Uterine smooth muscle cell (primary cell): ENCODE measurements around the gene HUS1B. TPM values are rescaled to one million over a fixed set of nuclear protein-coding genes. Genes with fewer than 3 reads are reported as not detected.

Experiments used
- total RNA-seq: library from RNA; depleted of rRNA; stranded (reverse); fragments of >200 nt; gene quantifications from 2 replicates; pipeline ENCODE4 v1.2.3, GENCODE V29; 2014

HUS1B gene
- total RNA-seq = 1.1 and 1.4 TPM in 2 replicates

GRCh38 chr6:656460-657252 is at the start of gene HUS1B:
Gene HUS1B, minus strand, starts transcription at chr6:657100. Its CDS starts 156 bp downstream, at chr6:656944.

GRCh38 chr6:692858-693722 is 36.2 kb upstream of the HUS1B start, which contains the start of gene EXOC2:
Gene EXOC2, minus strand, starts transcription at chr6:693139. Its CDS starts 55,321 bp downstream, at chr6:637818.

Other genes with a start within 250 kb of the HUS1B start
- gene EXOC2, start 36.0 kb upstream of the HUS1B start, total RNA-seq = 35.2 and 40.4 TPM in 2 replicates